Measurements from ENCODE around the gene SPC25. TPM values are rescaled to one million over a fixed set of nuclear protein-coding genes. Genes with fewer than 3 reads are reported as not detected.

SPC25 gene
- total RNA-seq, 1 donor from 2014 or later: 0.60 TPM

- intact Hi-C loops (cut with micrococcal nuclease): loop anchor here (5.0 kb wide), 1 partner anchor 138 kb away; no protein-coding TSS in a partner anchor
- TF ChIP-seq CTCF (IDR thresholded peaks at IDR 0.05; ENCODE audit: borderline replicate concordance): no peak
- DNase-seq: no peak
- Histone ChIP-seq H3K9me3 (replicated peaks) (peaks cover under 1% of the 10 kb centered on the region), H3K4me3 (no peak overlapping the region), H3K27ac (replicated peaks) (no peak overlapping the region), H3K27me3 (ENCODE audit: low read depth) (peaks cover 33% of the 10 kb centered on the region), H3K36me3 (no peaks in the 10 kb centered on the region), H3K4me1 (peaks cover 7% of the 10 kb centered on the region)
These were observed 20.1 kb upstream of the SPC25 start for GRCh38 chr2:168910330-168910729.

DNA sequence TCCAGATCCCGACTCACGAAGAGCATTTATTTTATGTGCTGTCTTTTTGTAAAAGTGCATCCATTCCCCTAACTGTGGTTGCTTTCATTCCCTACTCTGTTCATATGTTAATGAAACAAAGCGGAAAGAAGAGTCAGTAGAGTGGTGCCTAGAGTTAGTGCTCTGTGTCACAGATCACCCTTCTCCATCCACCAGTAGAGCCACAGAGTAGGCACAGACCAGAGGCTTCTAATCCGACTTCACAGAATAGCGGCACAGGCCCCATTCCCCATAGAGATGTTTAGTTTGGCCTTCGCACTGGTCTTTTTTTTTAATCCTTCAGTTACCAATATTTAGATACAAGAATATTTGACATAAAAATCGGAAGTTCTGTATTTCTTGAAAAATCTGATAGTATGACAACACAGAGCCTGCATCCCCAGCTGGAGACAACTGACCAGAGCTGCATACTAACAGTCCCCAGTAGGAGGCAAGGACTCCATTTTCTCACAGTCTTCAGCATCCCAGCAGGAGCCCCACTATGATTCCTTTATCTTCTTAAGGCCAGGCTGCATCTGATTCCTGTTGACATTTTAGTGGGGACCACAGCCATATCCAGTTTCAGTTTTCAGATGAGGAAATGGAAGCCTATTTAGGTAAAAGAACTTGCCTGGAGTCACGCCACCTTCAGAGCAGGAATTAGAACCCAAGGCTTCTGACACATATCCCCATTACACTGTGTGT is 17.9 kb upstream of the SPC25 start:
- TF ChIP-seq CTCF (IDR thresholded peaks at IDR 0.05; ENCODE audit: borderline replicate concordance): no peak
- Histone ChIP-seq H3K4me1 (peaks cover 6% of the 10 kb centered on the region), H3K4me3 (no peak overlapping the region), H3K36me3 (no peaks in the 10 kb centered on the region), H3K9me3 (replicated peaks) (no peaks in the 10 kb centered on the region), H3K27me3 (ENCODE audit: low read depth) (peaks cover 27% of the 10 kb centered on the region), H3K27ac (replicated peaks) (no peak overlapping the region)
- intact Hi-C loops (cut with micrococcal nuclease): no loop called here
- DNase-seq: no peak

- H3K27ac ChIP-seq (replicated peaks): no peak overlapping the region
- no peak overlapping the region for H3K4me3 ChIP-seq
- H3K27me3 ChIP-seq (ENCODE audit: low read depth): peaks cover 13% of the 10 kb centered on the region
- no peak for TF ChIP-seq CTCF (IDR thresholded peaks at IDR 0.05; ENCODE audit: borderline replicate concordance)
- H3K4me1 ChIP-seq: no peaks in the 10 kb centered on the region
- intact Hi-C loops (cut with micrococcal nuclease): no loop called here
- DNase-seq: no peak
- no peaks in the 10 kb centered on the region for H3K9me3 ChIP-seq (replicated peaks)
- no peaks in the 10 kb centered on the region for H3K36me3 ChIP-seq
These were observed 14.1 kb upstream of the SPC25 start for GRCh38 chr2:168904358-168904757.

GRCh38 chr2:168903888-168904287 is 13.7 kb upstream of the SPC25 start:
- intact Hi-C loops (cut with micrococcal nuclease): no loop called here
- Histone ChIP-seq H3K4me3 (no peak overlapping the region), H3K36me3 (no peaks in the 10 kb centered on the region), H3K27ac (replicated peaks) (no peak overlapping the region), H3K9me3 (replicated peaks) (no peaks in the 10 kb centered on the region), H3K4me1 (no peaks in the 10 kb centered on the region), H3K27me3 (ENCODE audit: low read depth) (peaks cover 13% of the 10 kb centered on the region)
- no peak for TF ChIP-seq CTCF (IDR thresholded peaks at IDR 0.05; ENCODE audit: borderline replicate concordance)
- no peak for DNase-seq

GRCh38 chr2:168901003-168901402 is 10.8 kb upstream of the SPC25 start, which contains the start of gene G6PC2:
G6PC2 (plus strand) TSS chr2:168901291; CDS start chr2:168901332, 41 bp downstream.
- Histone ChIP-seq H3K4me1 (no peaks in the 10 kb centered on the region), H3K27ac (replicated peaks) (no peak within 1 kb of the TSS), H3K36me3 (no peaks in the 10 kb centered on the region), H3K4me3 (no peak within 1 kb of the TSS), H3K27me3 (ENCODE audit: low read depth) (peaks cover 8% of the 10 kb centered on the region), H3K9me3 (replicated peaks) (no peaks in the 10 kb centered on the region)
- DNase-seq: no peak
- no peak for TF ChIP-seq CTCF (IDR thresholded peaks at IDR 0.05; ENCODE audit: borderline replicate concordance)
- intact Hi-C loops (cut with micrococcal nuclease): no loop called here

Measured in left ventricle myocardium inferior (tissue), 1 donor.